Left renal pelvis (tissue), 4 donors: ENCODE measurements around the gene PRSS21. TPM values are rescaled to one million over a fixed set of nuclear protein-coding genes. Genes with fewer than 3 reads are reported as not detected.

Experiments used
- DNase-seq, 4 donors: peaks; one replicate each; pipeline ENCODE4 v3.0.0-alpha.2; 2013; ENCODE audit warnings: low read depth in 4 of 4, low spot score in 3 of 4
- polyA plus RNA-seq, 4 donors: library from polyadenylated mRNA; unstranded; fragments of 120-200 nt; gene quantifications; one replicate each; pipeline ENCODE4 v1.2.1, GENCODE V29; 2013; ENCODE audit not compliant: insufficient read length in 4 of 4

PRSS21 gene
- polyA plus RNA-seq, 4 donors: 0.44 TPM; not detected in 3

DNA sequence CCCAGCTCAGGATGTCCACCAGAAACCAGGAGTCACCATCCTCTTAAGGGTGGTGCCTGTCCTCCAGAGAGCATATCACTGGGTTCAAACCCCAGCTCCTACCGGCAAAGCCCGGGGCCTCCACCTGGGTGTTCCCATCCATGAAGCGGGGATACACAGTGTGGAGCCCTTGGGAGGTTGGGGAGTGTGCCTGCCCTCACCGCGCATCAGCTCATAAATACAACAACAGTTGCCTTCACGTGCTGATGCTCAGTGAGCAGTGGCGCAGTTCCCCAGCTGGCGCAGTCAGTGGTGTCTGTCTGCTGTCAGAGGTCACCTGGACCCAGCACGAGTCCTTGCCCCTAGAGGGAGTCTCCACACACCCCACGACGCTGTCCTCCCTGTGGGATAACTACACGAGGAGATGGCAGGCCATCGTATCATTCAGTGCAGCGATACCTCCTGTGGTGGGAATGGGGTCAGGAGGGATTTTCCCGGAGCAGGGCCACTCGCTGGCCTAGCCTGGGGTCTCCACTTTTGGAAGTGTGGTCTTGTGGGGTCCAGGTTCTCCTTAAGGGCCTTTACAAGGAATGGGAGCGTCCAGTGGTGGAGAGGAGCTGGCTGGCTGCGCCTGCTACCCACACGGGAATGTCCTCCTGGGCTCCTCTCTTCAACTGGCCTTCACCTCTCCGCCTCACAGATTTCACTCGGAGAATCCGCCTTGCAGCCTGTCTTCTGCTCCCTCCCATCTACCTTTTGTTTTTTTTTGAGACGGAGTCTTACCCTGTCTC, 37.7 kb upstream of the PRSS21 start:
- DNase-seq: no peak

- DNase-seq: no peak
These were observed 36.8 kb upstream of the PRSS21 start for GRCh38 chr16:2779978-2780898.

- no peak for DNase-seq
These were observed 34.3 kb upstream of the PRSS21 start for GRCh38 chr16:2782583-2783351.

DNA sequence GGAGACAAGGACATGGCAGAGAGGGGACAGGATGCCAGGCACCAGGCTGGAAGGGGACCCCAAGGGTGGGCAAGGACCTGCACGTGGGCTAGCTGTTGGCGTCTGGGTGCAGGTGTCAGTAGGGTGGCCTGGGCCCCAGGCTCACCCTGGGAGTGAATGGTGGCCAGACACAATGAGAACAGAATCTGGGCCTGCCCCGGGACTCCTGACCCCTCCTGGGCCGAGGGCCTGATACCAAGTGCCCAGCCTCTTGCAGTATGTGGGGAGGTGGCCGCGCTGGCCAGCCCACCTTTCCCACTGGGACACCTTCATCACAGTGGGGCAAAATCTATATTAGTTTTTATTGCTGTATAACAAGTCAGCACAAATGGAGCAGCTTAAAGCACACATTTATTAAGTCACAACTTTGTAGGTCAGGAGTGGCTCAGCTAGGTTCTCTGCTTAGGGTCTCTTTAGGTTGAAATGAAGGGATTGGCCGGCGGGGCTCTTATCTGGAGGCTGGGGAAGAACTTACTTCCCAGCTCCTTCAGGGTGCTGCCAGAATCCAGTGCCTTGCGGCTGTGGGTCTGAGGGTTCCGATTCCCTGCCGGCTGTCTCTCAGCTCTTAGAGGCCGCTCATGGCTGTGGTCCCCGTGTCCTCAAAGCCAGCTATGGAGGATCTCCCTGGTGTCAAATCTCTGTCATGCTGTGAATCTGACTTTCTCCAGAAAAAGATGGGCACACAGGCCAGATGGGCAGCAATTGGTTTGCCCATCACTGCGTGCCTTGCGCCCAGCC, 33.3 kb upstream of the PRSS21 start:
- no peak for DNase-seq

GRCh38 chr16:2784358-2785100, 32.5 kb upstream of the PRSS21 start:
- no peak for DNase-seq

DNA sequence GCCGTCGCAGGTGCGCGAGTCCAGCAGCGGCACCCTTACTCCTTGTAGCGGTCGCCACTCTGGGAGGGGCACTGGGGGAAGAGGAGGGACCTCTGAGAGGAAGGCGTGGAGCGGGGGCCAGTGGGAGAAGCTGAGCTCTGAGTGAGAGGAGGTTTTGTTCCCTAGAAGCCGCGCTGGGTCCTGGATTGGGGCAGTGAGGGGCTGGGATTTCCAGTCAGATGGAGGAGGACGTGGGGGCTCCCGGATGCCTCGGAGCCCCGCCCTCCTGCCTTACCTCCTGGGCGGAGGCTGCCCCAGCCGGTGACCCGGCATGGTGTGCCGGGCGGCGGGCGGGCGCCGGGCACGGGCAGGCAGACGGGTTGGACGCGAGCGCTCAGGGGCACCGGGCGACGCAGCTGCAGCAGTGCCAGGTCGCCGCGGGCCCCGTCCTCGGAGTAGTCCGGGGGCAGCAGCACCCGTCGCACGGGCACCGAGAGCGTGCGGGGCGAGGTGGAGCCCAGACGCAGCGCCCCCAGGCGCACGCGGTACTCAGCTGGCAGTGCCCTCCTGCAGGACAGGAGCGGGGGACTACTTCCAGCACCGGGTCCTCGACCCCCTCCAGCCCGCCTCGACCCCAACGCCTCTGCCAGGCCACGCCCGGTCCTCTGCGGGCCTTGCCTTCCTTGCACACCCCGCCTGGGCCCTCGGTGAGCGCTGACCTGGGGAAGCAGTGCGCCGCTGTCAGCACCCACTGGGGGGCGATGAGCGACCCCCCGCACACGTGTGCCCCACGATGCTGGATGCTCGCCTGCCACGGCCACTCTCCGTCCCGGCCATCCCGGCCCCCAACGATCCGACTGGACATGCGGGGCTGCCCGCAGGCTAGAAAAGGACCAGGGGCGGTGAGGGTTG, 31.7 kb upstream of the PRSS21 start:
- no peak for DNase-seq

DNA sequence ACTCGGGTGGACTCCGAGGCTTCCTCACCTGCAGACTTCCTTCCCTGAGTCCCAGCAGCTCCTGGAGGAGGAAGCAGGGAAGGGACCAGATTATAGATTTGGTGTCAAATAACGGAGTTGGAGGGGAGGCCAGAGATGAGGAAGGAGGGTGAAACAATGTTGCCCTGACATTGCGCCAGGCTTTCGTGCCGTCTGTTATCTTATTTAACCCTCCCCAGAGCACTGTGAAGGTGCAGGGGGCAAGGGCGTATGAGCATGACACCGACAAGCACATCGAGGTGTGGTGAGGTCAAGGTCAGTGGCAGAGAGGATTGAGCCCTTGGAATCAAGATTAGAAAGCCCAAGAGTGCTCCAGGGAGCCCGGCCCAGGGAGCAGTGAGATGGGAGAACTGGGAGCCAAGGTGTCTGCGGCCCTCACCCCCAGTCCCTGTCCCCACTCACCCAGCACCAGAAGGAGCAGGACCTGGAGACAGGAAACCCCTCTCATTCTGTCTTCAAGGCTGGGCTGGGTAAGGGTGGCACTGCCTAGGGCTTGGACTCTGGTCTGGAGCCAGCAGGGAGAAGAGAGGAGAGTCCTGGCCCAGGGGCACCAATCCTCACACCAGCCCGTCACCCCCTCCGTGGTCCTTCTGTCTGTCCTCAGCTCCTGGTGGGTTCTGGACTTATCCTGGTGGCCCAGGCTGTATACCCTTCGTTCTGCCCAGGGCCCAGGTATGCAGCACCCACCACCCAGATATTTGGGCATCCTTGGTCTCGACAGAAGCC, 30.8 kb upstream of the PRSS21 start:
- no peak for DNase-seq

GRCh38 chr16:2786826-2787151, 30.2 kb upstream of the PRSS21 start:
- DNase-seq: no peak

- no peak for DNase-seq
These were observed 29.6 kb upstream of the PRSS21 start, which contains the start of gene PRSS33 for GRCh38 chr16:2787406-2787805. PRSS33 (minus strand) TSS chr16:2787560; CDS start chr16:2786547, 1,013 bp downstream.

GRCh38 chr16:2787961-2788360, 29.1 kb upstream of the PRSS21 start:
- DNase-seq: no peak

- no peak for DNase-seq
These were observed 26.4 kb upstream of the PRSS21 start for GRCh38 chr16:2790631-2791030.

DNA sequence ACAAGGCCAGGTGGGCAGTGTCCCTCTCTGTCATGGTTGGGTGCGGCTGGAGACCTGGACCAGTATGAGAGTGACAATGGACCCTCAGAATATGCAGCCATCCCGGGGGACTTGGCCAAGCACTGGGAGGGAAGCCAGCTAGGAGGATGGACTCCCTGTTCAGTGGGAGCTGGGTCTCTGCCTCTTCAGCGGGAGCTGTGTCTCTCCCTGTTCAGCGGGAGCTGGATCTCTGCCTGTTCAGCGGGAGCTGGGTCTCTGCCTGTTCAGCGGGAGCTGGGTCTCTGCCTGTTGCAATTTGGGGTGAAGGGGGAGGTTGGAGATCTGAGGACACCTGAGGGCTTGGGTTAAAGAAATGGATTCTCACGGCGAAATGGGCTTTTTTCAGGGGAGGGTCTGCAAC, 25.9 kb upstream of the PRSS21 start:
- no peak for DNase-seq

- DNase-seq: no peak
These were observed 24.1 kb upstream of the PRSS21 start for GRCh38 chr16:2792940-2793339.

GRCh38 chr16:2795395-2796143, 21.5 kb upstream of the PRSS21 start:
- no peak for DNase-seq

- DNase-seq: no peak
These were observed 18.3 kb upstream of the PRSS21 start for GRCh38 chr16:2798723-2799204.

- DNase-seq: no peak
These were observed 17.7 kb upstream of the PRSS21 start for GRCh38 chr16:2799205-2799858.

GRCh38 chr16:2799859-2800226, 17.2 kb upstream of the PRSS21 start:
- DNase-seq: no peak
